NB4 (cell line): ENCODE measurements around the gene CFI.

Experiments
- CTCF ChIP-seq: IDR thresholded peaks from one replicate; pipeline ENCODE4 v1.5.1; 2012; ENCODE audit warnings: low read depth, low read length
- MYC ChIP-seq: IDR thresholded peaks from 2 replicates; pipeline ENCODE4 v1.6.1; 2011; ENCODE audit warnings: low read depth, low read length
- POLR2A ChIP-seq: IDR thresholded peaks from 2 replicates; pipeline ENCODE4 v1.6.1; 2011; ENCODE audit warnings: mild to moderate bottlenecking; ENCODE audit not compliant: insufficient read length; ENCODE audit errors: extremely low read depth

GRCh38 chr4:109733728-109734127 is 68.1 kb downstream of the CFI start:
- TF ChIP-seq CTCF (no peak), POLR2A (no peak), MYC (no peak)
